ENCODE results near the gene PIK3AP1.
"Not testable (repeated sequence)": the region's sequence is repeated elsewhere in the genome, so short reads cannot be mapped to it uniquely, and the experiment has no call there.

Gene PIK3AP1, protein sequence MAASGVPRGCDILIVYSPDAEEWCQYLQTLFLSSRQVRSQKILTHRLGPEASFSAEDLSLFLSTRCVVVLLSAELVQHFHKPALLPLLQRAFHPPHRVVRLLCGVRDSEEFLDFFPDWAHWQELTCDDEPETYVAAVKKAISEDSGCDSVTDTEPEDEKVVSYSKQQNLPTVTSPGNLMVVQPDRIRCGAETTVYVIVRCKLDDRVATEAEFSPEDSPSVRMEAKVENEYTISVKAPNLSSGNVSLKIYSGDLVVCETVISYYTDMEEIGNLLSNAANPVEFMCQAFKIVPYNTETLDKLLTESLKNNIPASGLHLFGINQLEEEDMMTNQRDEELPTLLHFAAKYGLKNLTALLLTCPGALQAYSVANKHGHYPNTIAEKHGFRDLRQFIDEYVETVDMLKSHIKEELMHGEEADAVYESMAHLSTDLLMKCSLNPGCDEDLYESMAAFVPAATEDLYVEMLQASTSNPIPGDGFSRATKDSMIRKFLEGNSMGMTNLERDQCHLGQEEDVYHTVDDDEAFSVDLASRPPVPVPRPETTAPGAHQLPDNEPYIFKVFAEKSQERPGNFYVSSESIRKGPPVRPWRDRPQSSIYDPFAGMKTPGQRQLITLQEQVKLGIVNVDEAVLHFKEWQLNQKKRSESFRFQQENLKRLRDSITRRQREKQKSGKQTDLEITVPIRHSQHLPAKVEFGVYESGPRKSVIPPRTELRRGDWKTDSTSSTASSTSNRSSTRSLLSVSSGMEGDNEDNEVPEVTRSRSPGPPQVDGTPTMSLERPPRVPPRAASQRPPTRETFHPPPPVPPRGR

DNA sequence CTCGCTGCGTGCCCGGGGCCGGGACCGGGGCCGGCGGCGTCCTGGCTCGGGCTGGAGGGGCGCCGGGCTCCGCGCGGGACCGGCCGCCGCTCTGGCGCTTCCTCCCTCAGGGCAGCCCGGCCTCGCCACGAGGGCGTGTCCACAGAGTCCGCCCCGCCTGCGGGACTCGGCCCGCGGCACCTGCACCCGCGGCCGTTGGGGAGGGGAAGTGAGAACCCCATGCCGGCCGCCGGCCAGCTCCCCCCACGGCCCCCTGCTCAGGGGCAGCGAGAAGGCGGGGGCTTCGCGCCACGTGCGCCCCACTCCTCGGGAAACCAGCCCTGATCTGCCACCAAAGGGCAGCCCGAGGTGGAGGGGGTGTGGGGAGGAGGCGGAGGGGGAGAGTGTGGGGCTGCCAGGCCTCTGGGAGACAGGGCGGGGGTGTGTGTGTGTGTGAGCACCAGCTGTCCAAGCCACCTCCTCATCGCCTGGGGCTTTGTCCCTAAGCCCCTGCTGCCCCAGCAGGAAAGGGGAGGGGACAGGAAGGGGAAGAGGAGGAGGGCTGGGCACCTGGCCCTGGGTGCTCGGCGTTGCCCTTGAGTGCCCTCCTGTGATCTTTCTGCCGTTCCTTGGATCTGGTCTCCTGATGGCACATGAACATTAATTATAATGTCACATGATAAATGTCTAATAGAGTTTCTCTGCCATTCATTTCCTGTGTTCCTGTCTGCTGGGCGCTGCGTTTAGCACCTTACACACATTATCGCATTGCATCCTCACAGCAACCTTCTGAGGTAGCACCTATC, at the start of gene PIK3AP1:
TSS of gene PIK3AP1 (minus strand) at position 93 of the 785 bp plus-strand sequence. CDS start 120 bp downstream, outside the sequence.
- peak; percentile 26 for DNase-seq

DNA sequence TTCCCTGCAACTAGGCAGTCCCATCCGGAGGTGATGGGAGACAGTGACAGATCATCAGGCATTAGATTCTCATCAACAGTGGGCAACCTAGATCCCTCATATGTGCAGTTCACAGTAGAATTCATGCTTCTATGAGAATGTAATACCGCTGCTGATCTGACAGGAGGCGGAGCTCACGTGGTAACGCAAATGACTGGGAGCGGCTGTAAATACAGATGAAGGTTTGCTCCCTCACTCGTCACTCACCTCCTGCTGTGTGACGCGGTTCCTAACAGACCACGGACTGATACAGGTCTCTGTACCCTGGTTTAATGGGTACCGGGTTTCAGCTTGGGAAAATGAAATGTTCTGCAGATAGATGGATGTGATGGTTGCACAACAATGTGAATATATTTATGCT, 47.8 kb upstream of the PIK3AP1 start:
- DNase-seq = no peak

DNA sequence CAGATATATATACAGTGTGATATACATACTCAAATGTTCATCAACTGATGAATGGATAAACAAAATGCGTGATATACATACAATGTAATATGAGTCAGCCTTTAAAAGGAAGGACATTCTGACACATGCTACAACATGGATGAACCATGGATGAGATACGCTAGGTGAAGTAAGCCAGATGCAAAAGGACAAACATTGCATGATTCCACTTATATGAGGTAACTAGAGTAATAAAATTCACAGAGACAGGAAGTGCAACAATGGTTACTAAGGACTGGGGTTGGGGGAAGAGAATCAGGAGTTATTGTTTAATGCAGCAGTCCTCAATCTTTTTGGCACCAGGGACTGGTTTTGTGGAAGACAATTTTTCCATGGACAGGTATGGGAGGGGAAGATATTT, 47.3 kb upstream of the PIK3AP1 start:
- DNase-seq = no peak

DNA sequence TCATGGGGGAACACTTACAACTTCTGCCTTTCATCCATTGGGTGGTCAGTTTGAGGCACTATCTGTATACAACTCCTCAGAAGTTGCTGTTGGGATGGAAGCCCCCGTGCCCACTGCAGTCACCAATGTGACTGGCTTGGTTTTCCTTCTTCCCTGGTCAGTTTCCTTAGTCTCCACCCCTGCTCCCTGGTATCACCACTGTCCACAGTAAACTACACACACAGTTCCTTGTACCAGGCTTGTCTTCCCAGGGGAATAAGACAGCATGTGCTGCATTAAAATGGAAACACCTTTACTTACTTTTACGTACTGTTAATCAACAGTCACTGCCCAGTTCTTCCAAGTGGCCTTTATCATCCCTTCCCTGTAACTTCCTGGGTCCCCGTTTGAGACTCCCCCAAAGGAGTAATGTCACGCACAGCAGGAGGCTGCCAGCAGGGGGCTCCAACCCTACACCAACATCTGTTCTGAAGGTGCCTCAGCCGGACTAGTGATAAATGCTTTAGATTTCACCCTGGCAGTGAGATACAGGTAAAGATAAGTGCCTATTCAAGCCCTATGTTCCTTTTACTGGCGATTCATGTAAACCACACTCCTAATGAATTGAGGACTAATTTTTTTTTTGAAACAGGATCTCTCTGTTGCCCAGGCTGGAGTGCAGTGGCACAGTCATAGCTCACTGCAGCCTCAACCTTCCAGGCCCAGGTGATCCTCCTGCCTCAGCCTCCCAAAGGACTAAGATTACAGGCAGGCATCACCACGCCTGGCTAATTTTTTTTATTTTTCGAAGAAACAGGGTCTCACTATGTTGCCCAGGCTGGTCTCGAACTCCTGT, 45.3 kb upstream of the PIK3AP1 start:
- DNase-seq = peak; percentile 41

DNA sequence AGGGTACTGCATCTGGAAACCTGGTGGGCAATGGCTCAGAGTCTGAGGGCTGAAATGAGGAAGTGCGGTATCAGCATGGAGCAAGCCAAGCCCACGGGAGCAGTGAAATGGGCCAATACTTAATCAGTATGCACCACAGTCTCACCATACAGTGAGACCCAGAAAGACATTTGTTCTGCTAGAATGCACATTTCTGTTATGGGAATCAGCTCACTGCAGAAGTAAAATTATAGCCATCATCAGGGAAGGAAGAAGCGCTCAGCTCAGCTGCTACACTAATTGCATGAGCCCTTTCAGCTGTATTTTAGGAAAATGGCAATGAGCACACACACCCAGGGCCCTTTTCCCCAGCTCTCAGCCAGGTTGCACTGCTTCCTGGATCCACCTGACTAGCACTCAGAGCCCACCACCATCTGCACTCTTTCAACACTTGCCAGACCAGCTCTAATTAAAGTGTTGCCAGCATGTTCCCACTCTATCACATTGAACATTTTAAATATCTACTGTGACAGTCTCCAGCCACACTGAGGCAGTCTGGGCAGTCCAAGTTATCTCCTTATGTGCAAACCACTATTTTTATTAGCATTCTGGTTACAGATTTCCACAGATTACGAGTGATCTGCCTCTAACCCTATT, 44.2 kb upstream of the PIK3AP1 start:
- DNase-seq = peak; percentile 60

DNA sequence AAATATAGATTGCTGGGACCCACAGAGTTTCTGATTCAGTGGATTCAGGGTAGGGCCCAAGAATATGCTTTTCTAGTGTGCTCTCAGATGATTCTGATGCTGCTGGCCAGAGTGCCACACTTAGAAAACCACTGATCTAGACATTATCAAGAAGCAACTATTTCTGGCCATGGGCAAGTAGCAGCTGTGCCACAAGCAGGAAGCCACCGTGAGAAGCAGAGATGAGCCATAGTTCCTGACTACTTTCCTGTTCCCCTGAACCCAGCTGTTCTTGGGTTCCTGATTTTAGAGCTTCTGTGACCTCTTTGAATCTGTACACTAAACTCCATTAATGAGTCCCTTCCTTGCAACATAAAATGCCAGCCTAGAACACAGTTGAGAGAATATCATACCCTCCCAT, 38.1 kb upstream of the PIK3AP1 start:
- no peak for DNase-seq

DNA sequence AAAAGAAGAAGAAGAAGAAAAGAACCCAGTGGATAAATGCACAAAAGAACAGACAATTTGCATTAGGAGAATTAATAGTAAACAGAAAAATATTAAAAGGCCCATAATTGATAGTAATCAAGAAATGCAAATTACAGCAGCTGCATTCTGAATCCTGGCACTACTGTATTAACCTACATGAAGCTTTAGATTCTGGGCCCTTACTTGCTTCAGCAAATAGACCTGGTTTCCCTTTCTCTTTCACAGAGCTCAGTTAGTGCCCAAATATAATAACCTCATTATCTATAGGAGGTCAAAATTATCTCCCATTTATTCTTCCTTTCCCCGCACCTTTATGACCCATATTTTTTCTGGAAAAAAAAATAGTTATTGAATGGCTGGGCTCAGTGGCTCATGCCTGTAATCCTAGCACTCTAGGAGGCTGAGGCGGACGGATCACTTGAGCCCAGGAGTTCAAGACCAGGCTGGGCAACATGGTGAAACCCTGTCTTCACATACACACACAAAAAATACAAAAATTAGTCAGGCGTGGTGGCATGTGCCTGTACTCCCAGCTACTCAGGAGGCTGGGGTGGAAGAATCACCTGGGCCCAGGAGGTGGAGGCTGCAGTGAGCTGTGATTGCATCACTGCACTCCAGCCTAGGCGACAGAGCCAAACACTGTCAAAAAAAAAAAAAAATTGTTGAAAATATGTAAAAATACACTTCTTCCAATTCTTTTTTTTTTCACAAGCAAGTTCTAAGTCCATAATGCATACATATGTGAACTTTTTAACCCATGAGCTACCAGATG, 36.0 kb upstream of the PIK3AP1 start:
- no peak for DNase-seq

DNA sequence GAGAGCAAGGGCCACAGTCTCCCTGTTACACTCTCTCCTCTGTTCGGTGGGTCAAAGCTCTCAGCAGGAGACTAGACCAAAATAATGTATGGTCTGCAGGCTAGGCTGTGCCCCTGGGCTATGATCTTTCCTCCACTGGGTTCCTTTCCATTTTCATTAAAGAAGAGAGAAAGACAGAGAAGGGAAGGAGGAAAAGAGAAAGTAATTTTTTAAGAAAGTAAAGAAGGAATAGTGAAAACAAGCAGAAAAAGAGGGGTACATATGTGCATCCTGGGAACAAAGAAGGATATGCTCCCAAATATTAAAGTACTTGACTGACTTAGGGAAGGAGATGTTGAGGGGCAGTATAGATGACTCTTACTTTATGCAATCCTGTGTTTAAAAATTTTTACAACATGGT, 33.6 kb upstream of the PIK3AP1 start:
- no peak for DNase-seq

DNA sequence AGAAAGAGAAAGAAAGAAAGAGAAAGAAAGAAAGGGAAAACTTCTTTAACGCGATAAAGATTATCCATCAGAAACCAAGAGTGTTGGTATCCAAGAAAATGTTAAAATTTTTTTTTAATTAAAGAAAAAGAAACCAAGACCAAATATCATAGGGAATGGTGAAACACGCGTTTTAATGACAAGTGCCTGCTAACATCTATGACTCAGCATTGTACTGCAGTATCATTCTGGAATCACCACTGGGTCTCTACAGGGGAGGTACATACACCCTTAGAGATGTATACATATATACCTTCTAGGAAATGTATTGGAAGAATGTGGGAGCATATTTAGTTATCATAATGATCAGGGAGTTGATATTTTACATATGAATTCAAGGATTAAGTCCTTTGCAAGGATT, 32.1 kb upstream of the PIK3AP1 start:
- DNase-seq = no peak

DNA sequence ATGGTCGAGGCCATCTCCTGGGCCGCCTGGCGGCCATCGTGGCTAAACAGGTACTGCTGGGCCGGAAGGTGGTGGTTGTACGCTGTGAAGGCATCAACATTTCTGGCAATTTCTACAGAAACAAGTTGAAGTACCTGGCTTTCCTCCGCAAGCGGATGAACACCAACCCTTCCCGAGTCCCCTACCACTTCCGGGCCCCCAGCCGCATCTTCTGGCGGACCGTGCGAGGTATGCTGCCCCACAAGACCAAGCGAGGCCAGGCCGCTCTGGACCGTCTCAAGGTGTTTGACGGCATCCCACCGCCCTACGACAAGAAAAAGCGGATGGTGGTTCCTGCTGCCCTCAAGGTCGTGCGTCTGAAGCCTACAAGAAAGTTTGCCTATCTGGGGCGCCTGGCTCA, 30.0 kb upstream of the PIK3AP1 start:
- not testable (repeated sequence) for DNase-seq

DNA sequence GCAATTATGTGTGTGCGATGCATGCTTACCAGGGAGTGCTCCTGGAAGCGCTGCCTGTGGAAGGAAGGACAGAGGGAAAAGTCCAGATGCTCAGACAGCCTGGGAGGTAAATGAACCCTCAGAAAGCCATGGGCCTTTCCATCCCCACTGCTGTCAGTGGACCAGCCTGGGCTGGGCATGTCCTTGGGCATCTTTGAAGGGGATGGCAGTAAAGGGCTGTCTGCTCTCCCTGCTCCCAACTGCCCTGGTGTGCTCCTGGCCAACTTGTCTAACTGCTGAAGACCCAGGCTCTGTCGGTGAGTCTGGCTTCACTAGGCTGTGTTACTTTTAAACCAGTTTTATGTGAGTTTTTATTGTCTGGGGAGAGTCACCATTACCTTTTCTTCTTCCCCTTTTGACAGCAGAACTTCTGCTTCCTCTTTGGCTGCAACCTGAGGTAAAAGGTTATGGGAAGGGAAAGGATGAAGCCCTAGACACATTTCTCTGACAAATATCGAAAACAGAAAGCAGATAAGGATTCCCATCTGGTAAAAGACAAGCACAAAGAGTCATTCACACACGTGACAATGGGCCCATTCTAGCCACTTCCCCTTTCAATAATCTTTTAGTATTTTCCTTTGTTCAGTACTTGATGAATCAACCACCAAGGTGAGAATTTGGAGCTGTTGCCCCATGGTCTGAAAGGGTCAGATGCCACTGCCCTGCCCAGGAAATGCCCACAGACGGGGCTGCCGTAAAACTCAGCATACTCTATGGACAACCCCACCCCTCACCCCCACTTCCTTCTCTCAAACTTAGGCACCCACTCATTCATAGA, 27.6 kb upstream of the PIK3AP1 start:
- no peak for DNase-seq

DNA sequence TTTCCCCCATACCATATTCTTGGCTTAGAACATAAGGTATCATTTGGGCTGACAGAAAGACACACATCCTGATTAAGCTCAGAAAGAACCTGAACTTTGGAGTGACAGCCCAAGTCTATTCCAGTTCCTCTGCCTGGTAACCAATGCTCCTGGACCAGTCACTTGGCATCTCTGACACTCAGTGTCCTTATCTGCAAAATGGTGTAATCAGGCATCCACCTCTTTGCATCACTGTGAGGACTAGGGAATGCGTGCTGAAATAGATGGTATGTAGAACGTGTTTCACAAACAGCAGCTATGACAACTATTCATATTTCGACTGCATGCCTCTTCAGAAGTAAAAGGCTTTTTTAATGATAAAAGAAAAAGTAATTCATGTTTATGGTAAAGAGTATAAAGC, 26.2 kb upstream of the PIK3AP1 start:
- no peak for DNase-seq

DNA sequence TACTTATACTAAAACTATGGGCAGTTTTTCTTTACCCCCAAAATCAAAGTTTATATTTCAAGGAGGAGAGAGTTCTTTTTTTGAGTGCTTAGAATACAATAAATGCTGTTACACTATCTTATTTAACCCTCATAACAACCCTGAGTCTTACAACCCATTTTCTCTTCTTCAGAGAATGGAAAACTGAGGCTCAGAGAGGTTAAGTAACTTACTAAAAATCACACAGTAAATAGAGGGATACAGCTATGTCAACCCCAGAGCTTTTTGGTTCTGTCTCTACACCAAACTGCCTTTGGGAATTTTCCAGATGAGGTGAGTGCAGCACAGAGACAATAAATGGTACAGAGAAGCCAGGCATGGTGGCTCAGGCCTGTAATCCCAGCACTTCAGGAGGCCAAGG, 25.6 kb upstream of the PIK3AP1 start:
- DNase-seq = no peak

DNA sequence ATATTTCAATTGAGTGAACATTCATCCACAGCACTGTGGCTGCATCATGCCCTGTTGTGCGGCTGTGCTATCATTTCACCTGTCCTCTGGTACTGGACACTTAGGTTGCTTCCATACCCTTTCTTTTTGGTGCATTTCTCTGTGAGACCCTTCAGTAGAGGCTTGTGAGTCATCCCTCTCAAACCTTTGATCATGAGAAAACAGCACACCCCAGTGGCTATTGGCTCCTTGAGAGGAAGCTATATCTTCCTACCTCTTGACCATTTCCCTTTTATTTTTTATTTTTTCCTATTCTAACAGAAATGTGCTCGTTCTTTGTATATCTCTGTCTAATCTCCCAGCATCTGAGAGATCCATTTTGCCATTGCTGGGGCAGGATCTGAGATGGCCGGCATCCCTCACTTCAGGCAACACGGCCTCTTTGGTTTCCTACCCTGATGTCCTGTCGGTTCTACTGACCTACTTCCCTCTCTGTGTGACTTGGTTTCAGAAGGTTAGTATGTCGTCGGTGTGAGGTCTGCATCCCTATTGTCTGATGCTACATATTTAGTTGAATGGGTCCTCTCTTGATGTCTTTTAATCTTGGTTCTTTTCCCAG, 23.8 kb upstream of the PIK3AP1 start:
- DNase-seq = no peak

DNA sequence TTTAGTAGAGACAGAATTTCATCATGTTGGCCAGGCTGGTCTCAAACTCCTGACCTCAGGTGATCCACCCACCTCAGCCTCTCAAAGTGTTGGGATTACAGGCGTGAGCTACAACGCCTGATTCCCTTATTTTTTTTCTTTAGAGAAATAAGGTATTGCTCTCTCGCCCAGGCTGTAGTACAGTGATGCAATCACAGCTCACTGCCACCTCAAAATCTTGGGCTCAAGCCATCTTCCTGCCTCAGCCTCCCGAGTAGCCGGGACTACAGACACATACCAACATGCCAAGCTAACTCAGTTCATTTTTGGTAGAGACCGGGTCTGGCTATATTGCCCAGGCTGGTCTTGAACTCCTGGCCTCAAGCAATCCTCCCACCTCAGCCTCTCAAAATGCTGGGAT, 21.2 kb upstream of the PIK3AP1 start:
- not testable (repeated sequence) for DNase-seq

DNA sequence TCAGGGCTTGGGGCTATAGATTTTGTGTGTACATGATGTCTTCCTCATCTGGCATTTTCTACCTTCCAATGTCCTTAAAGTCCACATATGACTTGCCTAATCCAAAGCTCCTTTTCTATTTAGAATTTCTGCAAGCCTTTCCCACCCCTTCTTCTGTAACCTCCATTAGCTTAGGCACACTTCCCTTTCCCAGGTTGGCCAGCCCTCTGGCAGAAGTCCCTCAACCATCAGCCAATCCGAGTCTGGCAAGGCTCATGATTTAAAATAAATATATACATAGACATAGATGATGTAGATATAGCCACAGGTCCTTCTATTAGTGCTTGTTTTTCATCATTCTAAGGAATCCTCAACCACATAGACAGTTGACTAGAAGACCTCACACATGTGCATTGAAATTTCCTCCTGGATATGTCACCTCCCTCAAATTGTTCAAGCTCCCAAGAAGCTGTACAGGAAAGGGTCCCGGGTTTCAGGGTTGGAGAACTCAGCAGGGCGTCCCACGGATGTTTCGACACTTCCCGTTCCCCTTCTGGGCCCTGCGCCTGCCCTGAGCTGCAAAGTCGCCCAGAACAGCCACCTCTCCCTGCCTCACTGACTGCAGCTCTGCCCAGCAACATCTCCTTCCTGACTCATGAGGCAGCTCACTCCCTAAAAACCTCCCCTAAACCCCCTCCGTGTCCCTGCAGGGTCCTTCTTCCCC, 20.4 kb upstream of the PIK3AP1 start:
- no peak for DNase-seq

DNA sequence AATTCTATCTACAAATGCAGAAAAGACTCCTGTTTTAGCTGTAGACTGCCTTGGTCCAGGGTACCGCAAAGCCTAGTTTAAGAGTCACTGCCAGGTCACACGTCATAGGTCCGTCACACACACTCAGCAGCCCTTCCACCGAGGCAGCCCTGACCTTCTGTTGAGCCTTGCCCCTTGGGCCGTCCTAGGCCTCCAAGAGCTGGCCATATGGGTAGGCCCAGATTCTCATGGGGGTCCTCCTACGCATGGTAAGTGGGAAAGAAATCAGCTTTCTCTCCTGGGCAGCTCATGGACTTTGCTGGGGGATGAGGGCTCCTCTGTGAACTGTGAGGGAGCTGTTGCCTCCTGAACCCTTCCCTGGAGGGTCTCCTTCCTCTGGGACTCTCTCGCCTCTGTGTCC, 19.8 kb upstream of the PIK3AP1 start:
- DNase-seq = no peak

DNA sequence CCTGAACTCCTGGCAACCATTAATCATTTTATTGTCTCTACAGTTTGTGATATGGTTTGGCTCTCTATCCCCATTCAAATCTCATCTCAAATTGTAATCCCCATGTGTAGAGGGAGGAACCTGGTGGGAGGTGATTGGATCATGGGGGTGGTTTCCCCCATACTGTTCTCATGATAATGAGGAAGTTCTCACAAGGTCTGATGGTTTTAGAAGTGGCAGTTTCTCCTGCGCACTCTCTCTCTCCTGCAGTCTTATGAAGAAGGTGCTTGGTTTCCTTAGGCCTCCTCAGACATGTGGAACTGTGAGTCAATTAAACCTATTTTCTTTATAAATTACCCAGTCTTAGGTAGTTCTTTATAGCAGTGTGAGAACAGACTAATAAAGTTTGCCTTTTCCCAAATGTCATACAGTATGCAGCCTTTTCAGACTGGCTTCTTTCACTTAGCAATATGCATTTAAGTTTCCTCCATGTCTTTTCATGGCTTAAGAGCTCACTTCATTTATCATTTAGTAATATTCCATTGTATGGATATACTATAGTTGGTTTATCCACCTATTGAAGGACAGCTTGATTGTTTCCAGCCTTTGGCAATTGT, 17.1 kb upstream of the PIK3AP1 start:
- not testable (repeated sequence) for DNase-seq

DNA sequence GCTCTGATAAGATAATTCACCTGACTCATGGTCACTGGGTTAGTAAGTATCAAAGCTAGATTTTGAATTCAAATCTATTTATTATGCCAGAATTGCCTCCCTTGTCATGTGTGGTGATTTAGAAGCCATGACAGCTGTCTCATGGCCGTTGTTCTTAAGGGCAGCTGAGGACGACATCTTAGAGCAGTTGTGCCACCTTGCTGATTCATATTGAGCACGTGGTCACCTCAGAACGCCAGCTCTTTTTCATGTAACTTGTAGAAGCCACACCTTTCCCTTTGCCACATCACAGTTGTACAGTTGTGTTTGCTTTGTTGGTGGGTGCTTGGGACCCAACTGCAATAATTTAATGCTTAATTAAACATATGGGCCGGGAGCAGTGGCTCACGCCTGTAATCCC, 4.3 kb upstream of the PIK3AP1 start:
- no peak for DNase-seq
